AG04450 (cell line): Measurements from ENCODE around the gene PHC2. TPM values are rescaled to one million over a fixed set of nuclear protein-coding genes. Genes with fewer than 3 reads are reported as not detected.

Experiments
- CTCF ChIA-PET: fragments of 300-600, 350-600 bp; formaldehyde crosslinking; extraction: SDS; loops from one replicate; lab custom pipeline; 2022; ENCODE audit warnings: antibody characterized with exemption, inconsistent platforms; lab: Charles Lee
- POLR2A ChIA-PET: fragments of 350-600 bp; formaldehyde crosslinking; extraction: SDS; loops from one replicate; lab custom pipeline; 2021; ENCODE audit warnings: antibody characterized with exemption, inconsistent platforms; lab: Yijun Ruan, JAX
- DNase-seq: peaks from one replicate; pipeline ENCODE4 v3.0.0-alpha.2; 2011; ENCODE audit warnings: low read depth, low spot score
- H3K27ac ChIP-seq: one replicate; pipeline ENCODE4 v1.5.1; 2012; ENCODE audit warnings: low read depth, low read length, control low read depth
- H3K27me3 ChIP-seq: one replicate; pipeline ENCODE4 v1.6.0; 2012; ENCODE audit warnings: low read length; ENCODE audit not compliant: control insufficient read depth, insufficient read depth
- H3K4me3 ChIP-seq: 2 replicates; pipeline ENCODE4 v1.5.1; 2011; ENCODE audit warnings: mild to moderate bottlenecking, low read depth, low read length, control low read depth
- H3K9me3 ChIP-seq: 2 replicates; pipeline ENCODE4 v1.5.1; 2012; ENCODE audit warnings: low read length; ENCODE audit not compliant: control insufficient read depth, insufficient read depth
- polyA plus RNA-seq: library from polyadenylated mRNA; depleted of rRNA; stranded (reverse); fragments of >200 nt; gene quantifications from 2 replicates; pipeline ENCODE4 v1.2.3, GENCODE V29; 2011
- TF ChIP-seq, protein P1 (sequence below): IDR thresholded peaks from 2 replicates; pipeline ENCODE4 v1.5.1; 2011; ENCODE audit warnings: low read depth, low read length, control low read depth, inconsistent platforms

PHC2 gene
- polyA plus RNA-seq, 1 experiment = 47.1 TPM

DNA sequence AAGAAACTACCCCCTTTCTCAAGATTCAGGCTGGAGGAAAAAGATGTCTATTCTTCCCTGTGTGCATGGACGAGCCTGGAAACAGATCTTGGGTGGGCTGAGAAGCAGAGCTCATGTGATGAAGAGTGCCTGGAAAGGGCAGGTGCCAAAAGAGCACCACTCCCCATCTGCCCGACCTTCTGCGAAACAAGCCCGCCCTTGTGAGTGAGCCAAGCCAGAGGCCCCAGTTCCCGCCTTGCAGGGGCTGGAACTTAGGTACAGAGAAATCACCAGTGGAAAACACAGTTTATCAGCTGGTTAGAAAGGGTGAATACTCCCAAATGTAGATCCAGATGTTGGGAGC is 83.3 kb downstream of the PHC2 start:
- no peak for DNase-seq
- ChIA-PET POLR2A (interaction anchor here (1.0 to 1.7 kb wide), 3 partner anchors 9 to 28 kb away, joined by 4 to 6 read pairs (median 4); no protein-coding TSS in a partner anchor), CTCF (interaction anchor here (1.3 to 1.8 kb wide), 3 partner anchors 52 to 124 kb away, joined by 5 to 7 read pairs (median 6); no protein-coding TSS in a partner anchor)
- H3K9me3 ChIP-seq = no peaks in the 10 kb centered on the region
- H3K4me3 ChIP-seq = peak overlapping the region; percentile 87
- TF ChIP-seq, protein P1, sequence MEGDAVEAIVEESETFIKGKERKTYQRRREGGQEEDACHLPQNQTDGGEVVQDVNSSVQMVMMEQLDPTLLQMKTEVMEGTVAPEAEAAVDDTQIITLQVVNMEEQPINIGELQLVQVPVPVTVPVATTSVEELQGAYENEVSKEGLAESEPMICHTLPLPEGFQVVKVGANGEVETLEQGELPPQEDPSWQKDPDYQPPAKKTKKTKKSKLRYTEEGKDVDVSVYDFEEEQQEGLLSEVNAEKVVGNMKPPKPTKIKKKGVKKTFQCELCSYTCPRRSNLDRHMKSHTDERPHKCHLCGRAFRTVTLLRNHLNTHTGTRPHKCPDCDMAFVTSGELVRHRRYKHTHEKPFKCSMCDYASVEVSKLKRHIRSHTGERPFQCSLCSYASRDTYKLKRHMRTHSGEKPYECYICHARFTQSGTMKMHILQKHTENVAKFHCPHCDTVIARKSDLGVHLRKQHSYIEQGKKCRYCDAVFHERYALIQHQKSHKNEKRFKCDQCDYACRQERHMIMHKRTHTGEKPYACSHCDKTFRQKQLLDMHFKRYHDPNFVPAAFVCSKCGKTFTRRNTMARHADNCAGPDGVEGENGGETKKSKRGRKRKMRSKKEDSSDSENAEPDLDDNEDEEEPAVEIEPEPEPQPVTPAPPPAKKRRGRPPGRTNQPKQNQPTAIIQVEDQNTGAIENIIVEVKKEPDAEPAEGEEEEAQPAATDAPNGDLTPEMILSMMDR = no peak
- no peaks in the 10 kb centered on the region for H3K27me3 ChIP-seq
- H3K27ac ChIP-seq = peak overlapping the region; percentile 86

DNA sequence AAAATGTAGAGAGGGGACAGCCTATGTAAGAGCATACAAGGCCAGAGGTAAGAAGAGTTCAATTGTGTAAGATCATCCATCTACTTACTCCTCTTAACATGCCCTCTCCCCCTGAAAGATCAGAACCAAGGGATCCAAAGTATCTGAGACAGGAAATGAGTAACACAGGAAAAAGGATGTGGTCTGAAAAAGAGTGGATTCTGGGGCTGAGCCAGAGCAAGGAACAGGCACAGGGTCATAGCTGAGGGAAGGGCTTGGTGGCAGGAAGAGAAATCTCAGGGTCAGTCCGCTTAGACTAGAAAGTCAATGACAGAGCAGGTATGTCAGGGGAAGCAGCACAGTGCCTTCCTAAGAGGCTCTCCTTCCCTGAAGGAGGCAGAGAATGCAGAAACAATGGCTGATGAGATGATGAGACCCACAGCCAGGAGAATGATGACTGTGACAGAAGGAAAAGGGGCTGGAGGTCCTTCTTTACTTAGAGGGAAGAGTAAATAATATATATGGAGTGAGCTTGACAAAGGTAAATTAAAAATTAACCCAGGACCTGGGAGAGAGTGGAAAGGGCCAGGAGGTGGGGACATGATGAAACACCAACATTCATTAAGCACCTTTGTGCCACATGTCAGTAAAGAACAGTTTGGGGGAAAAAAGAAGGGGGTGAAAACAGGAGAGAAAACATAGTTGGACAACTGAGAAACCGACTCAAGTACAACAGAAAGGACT is 83.8 kb downstream of the PHC2 start:
- ChIA-PET CTCF (interaction anchor here (1.3 to 1.8 kb wide), 3 partner anchors 52 to 124 kb away, joined by 5 to 7 read pairs (median 6); no protein-coding TSS in a partner anchor), POLR2A (interaction anchor here (1.0 to 1.7 kb wide), 3 partner anchors 9 to 28 kb away, joined by 4 to 6 read pairs (median 4); no protein-coding TSS in a partner anchor)
- Histone ChIP-seq H3K9me3 (no peaks in the 10 kb centered on the region), H3K4me3 (peak overlapping the region; percentile 87), H3K27me3 (no peaks in the 10 kb centered on the region), H3K27ac (peak overlapping the region; percentile 86)
- no peak for DNase-seq
- TF ChIP-seq, protein P1 = no peak

DNA sequence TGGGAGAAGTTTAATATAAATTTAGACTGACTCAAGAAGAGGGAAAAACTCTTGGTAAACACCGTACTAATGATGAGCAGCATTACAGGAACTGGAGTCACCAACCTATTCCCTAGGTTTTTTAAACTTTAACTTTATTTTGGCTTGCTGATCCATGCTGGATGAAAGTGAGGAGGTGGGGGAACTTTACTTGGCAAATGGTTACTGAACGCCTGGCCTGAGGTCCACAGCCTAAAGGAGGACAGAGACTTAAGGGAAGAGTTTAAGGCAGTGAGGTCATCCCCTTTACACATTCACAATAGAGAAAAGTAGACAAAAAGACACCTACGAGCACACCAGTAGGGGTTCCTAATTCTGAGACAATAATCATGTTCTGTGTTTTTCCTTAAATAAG is 84.4 kb downstream of the PHC2 start:
- CTCF ChIA-PET = interaction anchor here (1.4 kb wide), 1 partner anchor 125 kb away, joined by 7 read pairs; no protein-coding TSS in a partner anchor
- DNase-seq = no peak
- Histone ChIP-seq H3K9me3 (no peaks in the 10 kb centered on the region), H3K4me3 (peak overlapping the region; percentile 87), H3K27me3 (no peaks in the 10 kb centered on the region), H3K27ac (peak overlapping the region; percentile 86)
- TF ChIP-seq, protein P1 = 0 out of 2 replicates have a peak, but pooled peaks have one; percentile 1
- POLR2A ChIA-PET = interaction anchor here (1.0 to 1.6 kb wide), 2 partner anchors 8 to 27 kb away, joined by 4 to 6 read pairs; no protein-coding TSS in a partner anchor

DNA sequence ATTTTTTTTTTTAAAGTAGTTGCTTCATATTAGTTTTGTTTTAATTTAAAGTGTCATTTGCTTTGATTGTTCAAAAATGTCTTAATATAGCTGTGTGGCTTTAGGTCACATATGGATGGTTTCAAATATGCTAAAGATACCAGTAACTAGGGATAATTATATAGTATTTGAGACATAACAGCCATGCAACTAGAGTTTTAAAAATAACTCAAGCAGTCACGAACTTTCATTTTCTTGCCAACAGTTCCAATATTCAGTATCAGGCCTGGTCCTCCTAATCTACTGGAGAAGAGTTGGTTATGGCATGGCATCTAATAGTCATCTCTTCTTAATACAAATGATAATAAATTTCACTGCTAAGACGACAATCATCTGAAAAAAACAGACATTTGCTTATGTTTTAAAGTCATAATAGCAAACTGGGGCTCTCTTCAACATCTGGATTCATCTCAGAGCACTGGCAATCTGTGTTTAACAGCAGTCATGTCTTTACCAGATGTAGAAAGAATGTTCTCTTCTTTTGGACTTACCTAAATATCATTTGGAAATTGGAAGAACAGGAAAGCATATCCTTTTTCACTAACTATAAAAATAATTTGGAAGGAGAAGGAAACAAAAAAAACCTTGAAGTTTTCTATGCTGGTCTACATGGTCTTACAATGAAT is 85.9 kb downstream of the PHC2 start:
- no peaks in the 10 kb centered on the region for H3K27me3 ChIP-seq
- TF ChIP-seq, protein P1 = no peak
- no peak for DNase-seq
- no peak overlapping the region for H3K27ac ChIP-seq
- H3K9me3 ChIP-seq = no peaks in the 10 kb centered on the region
- POLR2A ChIA-PET = no interaction called here
- peak overlapping the region; percentile 15 for H3K4me3 ChIP-seq
- CTCF ChIA-PET = no interaction called here

DNA sequence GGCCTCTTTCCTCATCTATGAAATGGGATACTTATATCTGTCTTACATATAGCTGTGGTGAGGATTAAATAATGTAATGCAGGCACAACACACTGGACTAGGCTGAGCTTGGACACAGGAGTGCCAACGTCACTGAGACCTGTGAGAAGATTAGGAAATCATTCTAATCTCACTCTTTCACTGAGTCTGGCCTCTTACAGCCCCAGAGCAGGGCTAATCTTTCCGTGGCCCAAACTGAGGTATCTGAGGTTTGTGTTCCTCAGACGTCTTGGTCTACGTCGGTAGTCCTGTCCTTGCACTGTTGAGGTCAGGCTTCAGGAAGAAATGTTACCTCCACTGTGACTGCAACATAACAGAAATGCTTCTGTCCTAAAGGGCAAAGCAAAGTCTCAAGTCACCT is 87.4 kb downstream of the PHC2 start:
- CTCF ChIA-PET = no interaction called here
- no peak overlapping the region for H3K27ac ChIP-seq
- POLR2A ChIA-PET = interaction anchor here (0.6 to 0.7 kb wide), 2 partner anchors 23 to 410 kb away, joined by 3 to 4 read pairs; no protein-coding TSS in a partner anchor

More for the DNA sequence above, 87.4 kb downstream of the PHC2 start:
- no peaks in the 10 kb centered on the region for H3K27me3 ChIP-seq
- TF ChIP-seq, protein P1 = no peak
- H3K9me3 ChIP-seq = no peaks in the 10 kb centered on the region
- no peak for DNase-seq
- H3K4me3 ChIP-seq = no peak overlapping the region; the same call in 1 of the 2 replicates
